Sigmoid colon (tissue), 7 donors: Measurements from ENCODE around the gene PDK2. TPM values are rescaled to one million over a fixed set of nuclear protein-coding genes. Genes with fewer than 3 reads are reported as not detected.

Experiments
- DNase-seq: peaks from one replicate; pipeline ENCODE4 v3.0.0-alpha.2; 2019
- H3K27ac ChIP-seq, 4 donors: fragments of 200-600 bp; sonication (generic); one replicate each; pipeline ENCODE4 v1.5.1; 2016 to 2019; ENCODE audit warnings: mild to moderate bottlenecking in 1 of 4
- H3K27me3 ChIP-seq, 3 donors: fragments of 200-600 bp; sonication (generic); one replicate each; pipeline ENCODE4 v1.5.1; 2019; ENCODE audit warnings: mild to moderate bottlenecking in 1 of 3
- H3K36me3 ChIP-seq, 4 donors: fragments of 200-600 bp; sonication (generic); one replicate each; pipeline ENCODE4 v1.5.1; 2016 to 2019
- H3K4me1 ChIP-seq, 4 donors: fragments of 200-600 bp; sonication (generic); one replicate each; pipeline ENCODE4 v1.5.1; 2017 to 2019
- H3K4me3 ChIP-seq, 4 donors: fragments of 200-600 bp; sonication (generic); one replicate each; pipeline ENCODE4 v1.5.1; 2017 to 2019; ENCODE audit warnings: mild to moderate bottlenecking in 2 of 4, moderate library complexity in 1 of 4
- H3K9me3 ChIP-seq, 4 donors: fragments of 200-600 bp in 3 of 4; sonication (generic) in 3 of 4; one replicate each; pipeline versions ENCODE4 v1.5.1 to v1.6.1; 2013 to 2019
- EP300 ChIP-seq, 4 donors: sonication (generic); formaldehyde crosslinking; IDR thresholded peaks; one replicate each; pipeline ENCODE4 v1.6.1; 2017; ENCODE audit warnings: antibody characterized with exemption in 4 of 4
- POLR2A ChIP-seq, 2 donors: fragments of 450-650 bp; IDR thresholded peaks; one replicate each; pipeline ENCODE4 v1.6.1; 2016; ENCODE audit warnings: antibody characterized with exemption in 2 of 2, mild to moderate bottlenecking in 2 of 2, moderate library complexity in 2 of 2
- POLR2AphosphoS5 ChIP-seq, 4 donors: sonication (generic); formaldehyde crosslinking; IDR thresholded peaks; one replicate each; pipeline ENCODE4 v1.6.1; 2017; ENCODE audit warnings: antibody characterized with exemption in 4 of 4
- WGBS, 2 donors: extraction: QIAGEN DNeasy Blood & Tissue Kit; methylation state at CpG; one replicate each; pipeline ENCODE4 v1.1.7; 2013; 5-methylcytosine and 5-hydroxymethylcytosine counted together
- intact Hi-C: fragments of 100-400 bp; cut with DNase I; formaldehyde crosslinking; loops from one replicate; pipeline ENCODE4 v1.15.1; 2023
- polyA plus RNA-seq, 3 donors: library from polyadenylated mRNA; stranded (reverse); fragments of 200-250 nt; gene quantifications; one replicate each; pipeline ENCODE4 v1.2.3, GENCODE V29; 2013
- total RNA-seq, 4 donors: library from RNA; depleted of rRNA; stranded (reverse); fragments of >200 nt; gene quantifications; one replicate each; pipeline ENCODE4 v1.1.0, GENCODE V29; 2016
- TF ChIP-seq, protein P1 (sequence below), 4 experiments: fragments of 450-650 bp in 3 of 4; fragments of 200-600 bp in 1 of 4; IDR thresholded peaks; one replicate each; pipeline ENCODE4 v1.5.1; 2016 to 2019; ENCODE audit warnings: antibody characterized with exemption in 4 of 4, mild to moderate bottlenecking in 3 of 4, moderate library complexity in 2 of 4
- donor health status: healthy with polysubstance abuse.
- donor health status: Bipolar disorder and iron deficiency.
- donor health status: healthy.

PDK2 gene
- total and polyA plus RNA-seq, 7 donors: 23.1 to 82.8 (median 43.9) TPM

DNA sequence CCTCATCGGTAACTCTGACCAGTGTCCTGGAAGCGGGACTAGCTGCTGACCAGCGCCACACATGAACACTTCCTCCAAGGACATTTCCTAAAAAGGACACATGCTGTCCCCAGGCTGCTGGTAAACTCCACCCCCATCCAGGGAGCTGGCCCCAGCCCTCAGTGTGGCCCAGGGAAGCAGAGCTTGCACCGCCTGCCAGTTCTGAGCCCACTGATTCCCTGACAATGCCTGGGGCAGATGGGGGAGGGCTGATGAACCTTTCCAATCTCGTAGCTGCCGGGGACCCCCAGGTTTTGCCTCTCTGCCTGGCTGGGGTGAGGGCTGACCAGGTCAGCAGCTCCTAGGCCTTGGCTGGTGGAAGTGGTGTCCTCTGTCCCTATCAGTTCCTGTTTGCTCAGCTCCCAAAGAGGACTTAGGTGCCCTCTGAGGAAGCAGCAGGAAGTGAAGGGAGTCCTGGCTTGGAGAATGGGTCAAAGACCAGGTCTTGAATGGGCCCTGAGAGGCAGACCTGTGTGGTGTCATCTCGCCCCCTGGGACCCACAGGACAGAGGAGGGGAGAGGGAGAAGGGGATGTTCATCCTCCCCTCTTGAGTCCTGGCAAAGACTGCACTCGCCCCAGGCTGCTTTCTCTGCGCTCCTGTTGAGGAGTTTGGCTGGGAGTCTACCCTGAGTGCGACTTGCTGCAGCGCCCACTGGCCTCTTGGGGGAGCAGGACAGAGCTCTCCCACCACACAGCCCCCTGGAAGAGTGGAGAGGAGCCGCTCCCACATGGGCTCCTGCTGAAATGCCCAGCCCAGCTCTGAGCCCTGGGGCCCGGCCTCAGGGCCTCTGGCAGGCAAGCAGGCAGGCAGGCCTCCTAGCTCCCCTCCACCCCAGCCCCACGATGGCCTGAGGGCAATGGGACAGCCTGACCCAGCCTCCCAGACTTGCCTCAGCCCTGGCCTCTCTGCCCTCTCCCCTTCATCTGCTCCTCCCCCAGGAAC lies 16.8 kb downstream of the PDK2 start:
- H3K4me1 ChIP-seq: peaks cover 0 to 41% (median 33%) of the 10 kb centered on the region in 4 donors
- no peaks in the 10 kb centered on the region for H3K9me3 ChIP-seq
- 72 to 73% methylated on average over 14 of the region's 14 CpGs for WGBS, 2 donors
- no peaks in the 10 kb centered on the region for H3K27me3 ChIP-seq
- no peak overlapping the region for H3K4me3 ChIP-seq
- peaks cover 22 to 40% (median 27%) of the 10 kb centered on the region in 4 donors for H3K36me3 ChIP-seq
- no peak for DNase-seq
- peak overlapping the region; percentile 70 to 87 (median 77) for H3K27ac ChIP-seq
- intact Hi-C loops: no loop called here
- TF ChIP-seq POLR2AphosphoS5 (IDR thresholded peaks at IDR 0.05): peak in 3 of 4 donors; percentile 21 to 42 (median 38)
- TF ChIP-seq EP300 (IDR thresholded peaks at IDR 0.05): no peak

DNA sequence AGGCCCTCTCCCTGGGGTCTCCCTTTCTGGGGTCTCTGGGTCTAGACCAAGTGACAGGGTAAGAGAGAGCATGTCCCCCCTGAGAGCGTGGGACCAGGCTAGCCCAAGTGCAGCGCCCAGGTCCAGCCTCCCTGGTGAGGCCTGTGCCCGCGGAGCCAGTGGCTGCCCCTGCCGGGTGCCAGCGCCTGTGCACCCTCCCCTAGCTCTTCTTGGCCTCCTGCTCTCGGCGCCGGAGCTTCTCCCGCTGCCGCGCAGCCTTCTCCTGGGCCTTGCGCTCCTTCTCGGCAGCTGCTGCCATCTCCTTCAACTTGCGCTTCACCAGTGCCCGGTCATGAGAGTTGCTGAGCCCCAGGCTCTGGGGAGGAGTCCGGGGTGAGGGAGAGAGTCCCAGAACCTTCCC lies 17.5 kb downstream of the PDK2 start:
- Histone ChIP-seq H3K36me3 (peaks cover 15 to 33% (median 21%) of the 10 kb centered on the region in 4 donors), H3K4me1 (peaks cover 0 to 49% (median 40%) of the 10 kb centered on the region in 4 donors), H3K9me3 (no peaks in the 10 kb centered on the region), H3K27ac (peak overlapping the region; percentile 70 to 87 (median 77)), H3K4me3 (no peak overlapping the region), H3K27me3 (no peaks in the 10 kb centered on the region)
- WGBS, 2 donors: 23 to 87% methylated on average over 17 of the region's 17 CpGs
- intact Hi-C loops: no loop called here
- TF ChIP-seq, protein P1, sequence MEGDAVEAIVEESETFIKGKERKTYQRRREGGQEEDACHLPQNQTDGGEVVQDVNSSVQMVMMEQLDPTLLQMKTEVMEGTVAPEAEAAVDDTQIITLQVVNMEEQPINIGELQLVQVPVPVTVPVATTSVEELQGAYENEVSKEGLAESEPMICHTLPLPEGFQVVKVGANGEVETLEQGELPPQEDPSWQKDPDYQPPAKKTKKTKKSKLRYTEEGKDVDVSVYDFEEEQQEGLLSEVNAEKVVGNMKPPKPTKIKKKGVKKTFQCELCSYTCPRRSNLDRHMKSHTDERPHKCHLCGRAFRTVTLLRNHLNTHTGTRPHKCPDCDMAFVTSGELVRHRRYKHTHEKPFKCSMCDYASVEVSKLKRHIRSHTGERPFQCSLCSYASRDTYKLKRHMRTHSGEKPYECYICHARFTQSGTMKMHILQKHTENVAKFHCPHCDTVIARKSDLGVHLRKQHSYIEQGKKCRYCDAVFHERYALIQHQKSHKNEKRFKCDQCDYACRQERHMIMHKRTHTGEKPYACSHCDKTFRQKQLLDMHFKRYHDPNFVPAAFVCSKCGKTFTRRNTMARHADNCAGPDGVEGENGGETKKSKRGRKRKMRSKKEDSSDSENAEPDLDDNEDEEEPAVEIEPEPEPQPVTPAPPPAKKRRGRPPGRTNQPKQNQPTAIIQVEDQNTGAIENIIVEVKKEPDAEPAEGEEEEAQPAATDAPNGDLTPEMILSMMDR (IDR thresholded peaks at IDR 0.05): peak in 3 of 4 experiments; percentile 18 to 44 (median 28)
- TF ChIP-seq EP300 (IDR thresholded peaks at IDR 0.05) (no peak), POLR2A (IDR thresholded peaks at IDR 0.05) (no peak), POLR2AphosphoS5 (IDR thresholded peaks at IDR 0.05) (peak in 2 of 4 donors; percentile 49 to 52)
- DNase-seq: no peak

DNA sequence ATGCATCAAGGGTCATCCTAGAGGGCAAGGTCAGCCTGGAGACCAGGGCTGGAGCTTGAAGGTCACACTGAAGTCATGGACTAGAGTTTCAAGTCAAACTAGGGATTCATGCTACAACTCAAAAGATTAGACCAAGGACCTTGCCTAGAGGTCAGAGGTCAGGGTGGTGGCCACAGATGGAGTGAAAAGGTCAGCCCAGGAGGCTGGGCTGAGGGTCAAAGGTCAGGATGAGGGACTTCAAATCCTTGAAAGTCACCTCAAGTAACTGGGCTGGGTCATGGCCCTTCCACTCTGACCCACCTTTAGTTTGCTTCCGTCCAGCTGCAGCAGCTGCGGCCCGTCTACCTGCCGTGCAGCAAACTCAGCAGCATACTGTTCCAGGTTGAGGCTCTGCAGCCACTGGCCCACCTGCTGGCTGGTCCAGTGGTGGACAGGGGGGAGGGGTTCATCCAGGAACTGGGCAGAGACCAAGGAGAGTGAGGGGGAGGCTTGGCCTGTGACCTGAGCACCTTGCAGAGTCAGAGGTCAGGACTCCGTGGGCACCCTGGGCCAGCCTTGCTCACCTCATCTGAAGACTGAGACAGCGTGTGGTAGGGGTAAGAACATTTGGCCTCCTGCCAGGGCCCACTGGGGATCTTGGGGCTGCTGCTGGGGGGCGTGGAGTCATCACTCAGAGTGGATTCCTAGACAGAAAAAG lies 18.6 kb downstream of the PDK2 start:
- Histone ChIP-seq H3K27me3 (no peaks in the 10 kb centered on the region), H3K4me1 (peaks cover 0 to 51% (median 43%) of the 10 kb centered on the region in 4 donors), H3K27ac (peak overlapping the region in 2 of 4 donors; percentile 80 to 87), H3K36me3 (peaks cover 9 to 22% (median 12%) of the 10 kb centered on the region in 4 donors), H3K9me3 (no peaks in the 10 kb centered on the region), H3K4me3 (no peak overlapping the region)
- DNase-seq: no peak
- intact Hi-C loops: no loop called here
- TF ChIP-seq, protein P1 (IDR thresholded peaks at IDR 0.05): no peak
- TF ChIP-seq POLR2AphosphoS5 (IDR thresholded peaks at IDR 0.05): peak in 1 of 4 donors; percentile 37
- no peak for TF ChIP-seq EP300 (IDR thresholded peaks at IDR 0.05)
- WGBS, 2 donors: 69 to 85% methylated on average over 7 of the region's 7 CpGs

GRCh38 chr17:50114401-50114800 lies 19.2 kb downstream of the PDK2 start:
- intact Hi-C loops: no loop called here
- no peak overlapping the region for H3K27ac ChIP-seq
- TF ChIP-seq POLR2AphosphoS5 (IDR thresholded peaks at IDR 0.05) (no peak), POLR2A (IDR thresholded peaks at IDR 0.05) (no peak), EP300 (IDR thresholded peaks at IDR 0.05) (no peak)
- TF ChIP-seq, protein P1 (IDR thresholded peaks at IDR 0.05): no peak
- H3K4me1 ChIP-seq: peaks cover 0 to 51% (median 43%) of the 10 kb centered on the region in 4 donors
- no peaks in the 10 kb centered on the region for H3K9me3 ChIP-seq
- 80 to 90% methylated on average over 4 of the region's 4 CpGs for WGBS, 2 donors
- H3K36me3 ChIP-seq: peaks cover 7 to 15% (median 9%) of the 10 kb centered on the region in 4 donors
- H3K4me3 ChIP-seq: no peak overlapping the region
- H3K27me3 ChIP-seq: no peaks in the 10 kb centered on the region
- no peak for DNase-seq
